ENCODE measurements around the gene C17orf113. TPM values are rescaled to one million over a fixed set of nuclear protein-coding genes. Genes with fewer than 3 reads are reported as not detected.

Gene C17orf113
- 1.8 TPM for total RNA-seq

- no peak for DNase-seq
Measured at GRCh38 chr17:42050393-42051012, at the start of gene C17orf113. TSS of gene C17orf113 (minus strand) at chr17:42050601. CDS start at chr17:42043376, 7,225 bp downstream.

- no peak for DNase-seq
Measured at GRCh38 chr17:42098730-42099399, 48.5 kb upstream of the C17orf113 start.

DNA sequence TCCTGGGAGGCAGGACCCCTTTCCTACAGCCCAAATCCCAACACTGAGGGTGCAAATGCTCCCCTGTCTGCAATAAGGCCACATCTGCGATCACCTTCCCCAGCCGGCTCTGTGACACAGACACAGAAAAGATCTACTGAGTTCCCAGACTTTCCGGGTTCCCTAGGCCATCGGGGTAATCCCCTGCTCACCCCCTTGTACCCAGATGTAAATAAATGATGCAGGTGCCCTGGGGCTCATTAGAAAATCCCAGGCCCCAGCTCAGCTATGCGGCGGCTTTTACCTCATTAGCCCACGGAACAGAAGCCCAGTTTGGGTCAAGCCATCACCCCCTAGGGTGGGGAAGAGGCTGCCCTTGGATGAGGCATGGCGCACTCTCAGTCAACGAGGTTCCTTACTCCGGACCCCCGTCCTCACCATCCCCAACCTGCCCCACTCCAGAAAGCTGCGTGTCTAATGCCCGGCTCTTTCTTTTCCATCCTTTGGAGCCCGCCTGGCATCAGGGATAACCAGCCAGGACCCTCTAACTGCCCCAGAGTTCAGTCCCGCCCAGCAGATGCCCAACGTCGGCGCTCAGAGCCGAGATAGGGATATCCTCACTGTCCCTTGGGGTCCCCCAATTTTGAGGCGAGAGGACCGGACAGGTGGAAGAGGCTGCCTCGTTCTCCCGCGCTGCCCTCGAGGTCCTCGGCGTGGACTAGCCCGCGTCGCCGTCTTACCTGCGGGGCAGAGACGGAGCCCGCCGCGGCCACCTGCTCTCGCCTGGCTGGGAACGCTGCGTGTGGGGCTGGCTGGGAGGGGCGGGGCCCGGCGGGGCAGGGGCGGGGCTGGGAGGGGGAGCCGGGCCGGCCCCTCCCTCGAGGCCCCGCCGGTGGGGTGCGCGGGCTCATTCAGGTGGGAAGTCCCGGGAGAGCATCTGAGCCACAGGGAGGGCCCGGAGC, 47.6 kb upstream of the C17orf113 start, which contains the start of gene ZNF385C:
Gene ZNF385C (minus strand): TSS at position 783 of the 941 bp plus-strand sequence. CDS start 35,417 bp downstream, outside the sequence.
- no peak for DNase-seq

- DNase-seq, result no peak
Measured at GRCh38 chr17:42096360-42097111, 46.1 kb upstream of the C17orf113 start.

DNA sequence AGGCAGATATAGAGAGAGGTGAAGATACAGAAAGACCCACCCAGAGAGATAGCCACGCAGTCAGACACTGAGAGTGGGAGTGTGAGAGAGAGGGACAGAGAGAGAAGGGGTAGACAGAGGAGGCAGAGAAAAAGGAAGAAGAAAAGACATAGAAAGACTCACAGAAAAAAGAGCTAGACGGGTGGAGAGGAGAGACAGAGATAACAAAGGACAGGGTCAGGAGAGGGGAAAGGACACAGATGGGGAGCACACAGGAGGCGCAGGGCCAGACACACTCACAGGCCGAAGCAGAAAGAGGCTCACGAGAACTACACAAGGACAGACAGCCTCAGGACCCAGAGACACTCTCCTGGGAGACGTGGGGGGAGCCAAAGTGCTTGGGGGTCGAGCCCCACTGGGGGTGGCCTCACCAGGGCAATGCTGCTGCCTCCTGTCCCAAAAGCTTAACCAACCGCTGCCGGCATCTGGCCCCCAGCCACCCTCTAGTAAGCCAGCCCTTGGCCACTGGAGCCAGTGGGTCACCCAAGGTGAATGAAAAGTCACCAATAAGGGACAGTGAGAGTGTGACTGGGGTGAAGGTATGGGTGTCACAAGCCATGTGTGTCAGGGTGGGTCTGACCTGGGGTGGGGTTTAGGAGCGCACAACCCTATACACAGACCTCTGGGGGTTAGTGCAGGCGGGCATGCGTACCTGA, 44.1 kb upstream of the C17orf113 start:
- DNase-seq, result no peak

- no peak for DNase-seq
Measured at GRCh38 chr17:42092939-42093338, 42.5 kb upstream of the C17orf113 start.

- DNase-seq, result no peak
Measured at GRCh38 chr17:42090964-42091790, 40.8 kb upstream of the C17orf113 start.

- no peak for DNase-seq
Measured at GRCh38 chr17:42088736-42089135, 38.3 kb upstream of the C17orf113 start.

- DNase-seq, result no peak
Measured at GRCh38 chr17:42087736-42088705, 37.6 kb upstream of the C17orf113 start.

GRCh38 chr17:42087042-42087701, 36.8 kb upstream of the C17orf113 start:
- DNase-seq, result no peak

DNA sequence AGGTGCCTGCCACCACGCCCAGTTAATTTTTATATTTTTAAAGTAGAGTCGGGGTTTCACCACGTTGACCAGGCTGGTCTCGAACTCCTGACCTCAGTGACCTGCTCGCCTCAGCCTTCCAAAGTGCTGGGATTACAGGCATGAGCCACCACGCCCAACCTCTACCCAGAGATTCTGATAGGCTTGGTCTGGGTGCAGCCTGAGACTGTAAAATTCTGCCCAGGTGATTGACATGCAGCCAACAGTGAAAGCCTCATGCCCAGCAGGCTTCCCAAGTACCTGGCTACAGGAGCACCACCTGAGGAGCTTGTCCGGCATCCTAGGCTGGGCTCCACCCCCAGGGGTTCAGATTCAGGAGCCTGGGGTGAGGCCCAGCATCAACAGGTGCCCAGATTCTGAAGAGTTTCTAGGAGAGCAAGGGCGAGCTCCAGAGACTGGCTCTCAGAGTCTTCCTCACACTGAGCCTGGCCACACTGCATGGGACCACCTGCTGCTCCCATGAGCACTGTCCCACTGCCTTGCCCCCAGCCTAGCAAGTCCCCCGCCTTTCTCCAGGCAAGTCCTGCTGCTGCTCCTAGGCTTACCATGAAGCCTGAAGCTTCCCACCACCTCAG, 31.2 kb upstream of the C17orf113 start:
- DNase-seq, result no peak

GRCh38 chr17:42079541-42079940, 29.1 kb upstream of the C17orf113 start:
- DNase-seq, result no peak

DNA sequence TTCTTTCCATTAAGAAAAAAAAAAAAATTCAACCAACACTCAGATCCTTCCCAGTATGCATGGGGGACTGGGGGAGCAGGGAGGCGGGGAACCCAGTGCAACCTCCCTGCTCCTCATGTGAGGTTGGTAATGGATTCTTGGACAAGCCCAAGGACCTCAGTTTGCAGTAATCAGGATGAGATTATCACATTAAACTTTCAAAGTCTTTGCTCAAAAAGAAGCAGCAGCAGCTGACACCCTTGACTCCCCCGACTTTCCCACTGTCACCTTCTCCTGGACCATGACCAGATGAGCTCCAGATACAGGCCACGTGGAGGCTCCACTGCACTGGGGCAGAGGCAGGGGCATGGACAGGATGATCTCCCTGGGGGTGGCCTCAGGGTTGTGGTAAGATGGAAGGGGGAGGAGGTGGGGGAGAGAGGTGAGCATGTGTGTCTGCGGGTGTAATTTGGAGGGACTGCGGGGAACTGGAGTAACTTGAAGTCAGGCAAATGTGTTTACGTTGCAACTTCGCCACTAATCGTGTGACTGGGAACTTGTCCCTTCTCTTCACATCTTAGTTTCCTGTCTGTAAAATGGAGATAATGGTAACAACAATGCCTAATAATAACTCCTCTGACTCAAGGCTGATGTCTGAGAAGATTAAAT, 28.1 kb upstream of the C17orf113 start:
- no peak for DNase-seq

- DNase-seq, result no peak
Measured at GRCh38 chr17:42077755-42078154, 27.4 kb upstream of the C17orf113 start.

- DNase-seq, result no peak
Measured at GRCh38 chr17:42076797-42077559, 26.6 kb upstream of the C17orf113 start.

DNA sequence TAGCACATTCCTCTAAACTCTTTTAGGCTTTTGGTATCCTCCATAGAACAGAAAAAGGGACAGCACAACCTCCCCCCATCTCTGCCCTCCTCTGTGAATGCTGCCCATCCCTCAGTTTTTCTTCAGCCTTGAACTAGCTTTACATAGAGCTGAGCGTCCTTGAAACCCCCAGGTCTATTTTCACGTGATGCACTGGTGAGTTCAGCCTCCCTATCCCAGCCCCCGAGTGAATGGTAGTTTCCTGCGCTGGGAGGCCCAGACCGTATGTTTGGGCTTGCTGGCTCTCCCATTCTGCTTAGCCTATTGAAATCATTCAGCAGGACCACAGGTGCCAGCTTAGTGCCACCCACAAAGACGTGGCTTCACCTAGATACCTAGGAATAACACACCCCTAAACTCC, 25.4 kb upstream of the C17orf113 start:
- no peak for DNase-seq

All from skin of body (tissue), 2 donors.